Measurements from ENCODE around the gene ITPK1.

GRCh38 chr14:92887157-92887556 lies 228.6 kb downstream of the ITPK1 start:
- TF ChIP-seq CTCF (IDR thresholded peaks at IDR 0.05; ENCODE audit: low read depth, low read length) (no peak), EZH2phosphoT487 (IDR thresholded peaks at IDR 0.05; ENCODE audit: low read depth) (no peak)
